GM18526 (cell line): Measurements from ENCODE around the gene ZC3H12A.

Source experiments
- POLR2A ChIP-seq: IDR thresholded peaks from 3 replicates; pipeline ENCODE4 v1.6.1; 2011; ENCODE audit not compliant: insufficient read length; ENCODE audit errors: extremely low read depth

The ZC3H12A gene

DNA sequence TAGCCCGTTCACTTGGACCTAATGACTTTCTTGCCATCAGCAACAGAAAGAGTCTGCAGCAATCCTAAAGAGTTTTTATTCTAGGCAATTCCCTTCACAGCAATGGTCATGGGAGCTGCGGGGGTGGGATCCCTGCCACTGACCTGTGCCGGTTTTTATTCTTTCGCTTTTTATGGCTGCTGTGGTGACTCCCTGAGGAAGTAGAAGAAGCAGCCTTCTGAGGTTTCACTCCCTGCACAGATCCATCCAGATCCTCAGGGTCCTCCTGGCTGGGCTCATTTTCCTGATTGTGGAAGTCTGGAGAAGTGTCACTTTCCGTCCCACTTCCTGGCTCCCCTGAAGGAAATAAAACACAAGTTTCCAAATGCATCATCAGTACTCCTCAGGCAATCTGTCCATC is 27.3 kb downstream of the ZC3H12A start:
- TF ChIP-seq POLR2A, result no peak

GRCh38 chr1:37502104-37502503 is 27.7 kb downstream of the ZC3H12A start:
- TF ChIP-seq POLR2A, result no peak

GRCh38 chr1:37506740-37507139 is 32.4 kb downstream of the ZC3H12A start:
- TF ChIP-seq POLR2A, result no peak

DNA sequence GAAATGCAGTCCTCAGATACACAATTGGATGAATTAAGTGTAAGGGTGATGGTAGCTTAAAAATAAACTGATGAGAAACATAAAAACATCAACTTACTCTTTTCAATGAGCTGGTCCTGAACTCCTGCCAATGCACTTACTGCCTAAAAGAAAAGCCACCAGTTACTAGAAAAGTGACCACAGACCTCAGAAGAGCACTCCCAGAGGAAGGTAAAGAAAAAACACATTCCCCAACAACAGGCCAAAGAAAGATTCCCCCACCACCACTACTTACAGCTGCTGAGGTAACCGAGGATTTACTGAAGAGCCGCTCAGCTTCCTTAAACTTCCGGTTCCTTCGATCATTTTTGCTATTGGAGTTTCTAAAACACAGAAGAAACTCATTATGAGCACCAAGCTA is 34.8 kb downstream of the ZC3H12A start:
- no peak for TF ChIP-seq POLR2A

GRCh38 chr1:37513795-37514349 is 39.5 kb downstream of the ZC3H12A start:
- TF ChIP-seq POLR2A, result no peak

- peak; percentile 89 for TF ChIP-seq POLR2A
Measured at GRCh38 chr1:37514350-37515184, 40.2 kb downstream of the ZC3H12A start, which contains the start of gene MEAF6. Gene MEAF6 (minus strand): TSS chr1:37514766. CDS start chr1:37514746, 20 bp downstream.

DNA sequence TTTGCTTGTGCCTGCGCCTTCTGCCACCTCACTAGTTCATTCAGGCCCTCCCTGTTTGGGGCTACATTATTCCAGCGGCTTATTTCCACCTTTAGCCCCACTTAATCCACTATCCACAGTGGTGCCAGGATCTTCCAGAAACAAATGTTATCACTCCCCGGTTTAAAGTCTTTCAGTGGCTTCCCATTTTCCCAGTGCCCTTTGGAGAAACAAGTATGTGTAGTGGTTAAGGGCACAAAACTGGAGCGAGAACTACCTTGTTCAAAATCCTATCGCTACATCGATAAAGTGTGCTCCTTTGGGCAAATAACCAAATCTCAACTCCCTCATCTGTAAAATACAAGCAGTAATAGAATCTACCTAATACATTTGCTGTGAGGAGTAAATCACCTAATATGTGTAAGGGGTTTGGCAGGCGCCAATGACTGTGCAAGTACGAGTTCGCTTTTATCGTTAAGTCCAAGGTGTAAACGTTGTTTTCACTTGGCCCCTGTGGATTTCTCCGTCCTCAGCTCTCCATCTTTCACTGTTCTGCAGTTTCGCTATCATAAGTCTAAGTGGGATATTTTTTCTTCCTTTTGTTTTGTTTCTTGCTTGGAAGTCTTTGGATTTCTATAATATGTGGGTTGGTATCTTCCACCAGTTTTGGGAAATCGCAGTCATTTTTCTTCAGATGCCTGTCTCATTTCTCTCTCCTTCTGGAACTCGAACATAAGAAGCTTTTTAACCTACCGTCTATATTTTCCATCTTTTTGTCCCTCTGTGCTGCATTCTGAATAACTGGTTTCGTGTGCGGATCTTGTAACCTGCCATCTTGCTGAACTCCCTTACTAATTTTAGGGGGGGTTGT is 41.0 kb downstream of the ZC3H12A start:
- no peak for TF ChIP-seq POLR2A

GRCh38 chr1:37517569-37517968 is 43.2 kb downstream of the ZC3H12A start:
- TF ChIP-seq POLR2A, result no peak

- no peak for TF ChIP-seq POLR2A
Measured at GRCh38 chr1:37519613-37520012, 45.2 kb downstream of the ZC3H12A start.

DNA sequence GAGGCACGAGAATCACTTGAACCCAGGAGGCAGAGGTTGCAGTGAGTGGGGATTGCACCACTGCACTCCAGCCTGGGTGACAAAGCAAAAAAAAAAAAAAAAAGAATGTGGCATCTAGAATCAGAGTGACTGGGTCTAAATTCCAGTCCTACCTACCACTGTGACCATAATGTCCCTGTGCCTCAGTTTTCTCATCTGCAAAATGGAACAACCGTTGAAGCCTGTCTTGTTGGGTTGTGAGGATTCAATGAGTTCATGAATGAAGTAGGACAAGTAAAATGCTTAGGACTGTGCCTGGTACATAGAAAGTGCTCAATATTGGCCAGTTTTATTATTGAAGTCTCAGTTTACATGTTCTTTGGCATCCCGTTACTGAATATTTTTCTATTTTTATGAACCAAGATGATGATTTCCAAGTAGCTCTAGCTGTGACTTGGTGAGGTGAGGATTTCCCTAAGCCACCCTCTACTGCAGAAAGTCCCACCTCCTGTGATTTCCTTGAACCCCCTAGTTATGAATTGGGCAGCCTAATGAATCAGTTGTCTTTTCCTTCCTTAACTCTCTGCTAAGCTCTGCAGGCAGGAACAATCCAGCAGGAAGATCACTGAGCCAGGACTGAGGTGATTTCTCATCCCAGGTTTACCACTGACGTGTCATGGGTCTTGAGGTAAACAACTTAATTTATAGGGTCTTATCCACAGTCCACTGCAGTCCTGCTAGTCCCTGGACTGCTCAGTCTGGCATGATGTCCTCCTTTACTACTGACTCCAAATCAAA is 59.1 kb downstream of the ZC3H12A start:
- no peak for TF ChIP-seq POLR2A
